ENCODE results near the gene CLK2.

DNA sequence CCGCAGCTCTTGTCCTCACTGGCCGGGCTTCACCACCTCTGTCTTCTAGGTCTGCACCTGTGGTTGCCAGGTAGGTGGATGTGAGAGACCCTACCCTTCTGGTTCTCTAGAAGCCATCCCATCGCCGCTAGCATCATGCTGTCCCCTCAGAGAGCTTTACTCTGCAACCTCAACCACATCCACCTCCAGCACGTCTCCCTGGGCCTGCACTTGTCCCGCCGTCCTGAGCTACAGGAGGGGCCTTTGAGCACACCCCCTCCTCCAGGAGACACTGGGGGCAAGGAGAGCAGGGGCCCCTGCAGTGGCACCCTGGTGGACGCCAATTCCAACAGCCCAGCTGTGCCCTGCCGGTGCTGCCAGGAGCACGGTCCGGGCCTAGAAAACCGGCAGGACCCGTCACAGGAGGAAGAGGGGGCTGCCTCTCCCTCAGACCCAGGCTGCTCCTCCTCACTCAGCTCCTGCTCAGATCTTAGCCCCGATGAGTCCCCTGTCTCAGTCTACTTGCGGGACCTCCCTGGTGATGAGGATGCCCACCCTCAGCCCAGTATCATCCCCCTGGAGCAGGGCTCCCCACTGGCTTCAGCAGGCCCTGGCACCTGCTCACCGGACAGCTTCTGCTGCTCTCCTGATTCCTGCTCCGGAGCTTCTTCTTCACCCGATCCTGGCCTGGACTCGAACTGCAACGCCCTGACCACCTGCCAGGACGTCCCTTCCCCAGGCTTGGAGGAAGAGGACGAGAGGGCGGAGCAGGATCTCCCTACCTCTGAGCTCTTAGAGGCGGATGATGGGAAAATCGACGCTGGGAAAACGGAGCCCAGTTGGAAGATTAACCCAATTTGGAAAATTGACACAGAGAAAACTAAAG, 48.6 kb upstream of the CLK2 start:
- TF ChIP-seq EP300 (IDR thresholded peaks at IDR 0.05) (no peak), POLR2A (IDR thresholded peaks at IDR 0.05) (no peak), CTCF (IDR thresholded peaks at IDR 0.05) (no peak)
